Spleen (tissue), 11 donors: ENCODE results near the gene FUT3. TPM values are rescaled to one million over a fixed set of nuclear protein-coding genes. Genes with fewer than 3 reads are reported as not detected.

Experiments
- DNase-seq: peaks from one replicate; pipeline ENCODE4 v3.0.0-alpha.2; 2020
- H3K27ac ChIP-seq, 8 donors: fragments of 200-600 bp; sonication (generic) in 7 of 8; 1 replicate in 4 of 8; 2 replicates in 4 of 8; pipeline versions ENCODE4 v1.5.0 to v1.8.0; 2016 to 2021; ENCODE audit warnings: inconsistent platforms in 4 of 8, mild to moderate bottlenecking in 4 of 8, moderate library complexity in 1 of 8
- H3K27me3 ChIP-seq, 7 donors: fragments of 200-600 bp; sonication (generic) in 6 of 7; replicated peaks in 1 of 7; 1 replicate in 4 of 7; 2 replicates in 3 of 7; pipeline versions ENCODE4 v1.5.0 to v1.8.0; 2016 to 2021; ENCODE audit warnings: inconsistent platforms in 3 of 7, mild to moderate bottlenecking in 1 of 7
- H3K36me3 ChIP-seq, 6 donors: fragments of 200-600 bp; sonication (generic) in 5 of 6; 1 replicate in 4 of 6; 2 replicates in 2 of 6; pipeline versions ENCODE4 v1.5.0 to v1.8.0; 2016 to 2021; ENCODE audit warnings: inconsistent platforms in 2 of 6
- H3K4me1 ChIP-seq, 6 donors: fragments of 200-600 bp; sonication (generic) in 5 of 6; 1 replicate in 3 of 6; 2 replicates in 3 of 6; pipeline versions ENCODE4 v1.5.0 to v1.8.0; 2016 to 2021; ENCODE audit warnings: inconsistent platforms in 3 of 6
- H3K4me3 ChIP-seq, 8 donors: fragments of 200-600 bp; sonication (generic) in 7 of 8; 1 replicate in 4 of 8; 2 replicates in 4 of 8; pipeline versions ENCODE4 v1.5.0 to v1.8.0; 2016 to 2021; ENCODE audit warnings: inconsistent platforms in 4 of 8, mild to moderate bottlenecking in 4 of 8, moderate library complexity in 2 of 8
- H3K9me3 ChIP-seq, 8 donors: fragments of 200-600 bp; sonication (generic) in 7 of 8; 1 replicate in 4 of 8; 2 replicates in 4 of 8; pipeline versions ENCODE4 v1.5.0 to v1.8.0; 2016 to 2021; ENCODE audit warnings: inconsistent platforms in 4 of 8
- POLR2A ChIP-seq, 3 donors: fragments of 450-650 bp; IDR thresholded peaks; one replicate each; pipeline ENCODE4 v1.5.1; 2017; ENCODE audit warnings: antibody characterized with exemption in 3 of 3, mild to moderate bottlenecking in 1 of 3
- POLR2AphosphoS5 ChIP-seq, 3 donors: sonication (generic); formaldehyde crosslinking; IDR thresholded peaks; one replicate each; pipeline ENCODE4 v1.5.1; 2017; ENCODE audit warnings: antibody characterized with exemption in 3 of 3
- WGBS, 5 donors: extraction: QIAGEN DNeasy Blood & Tissue Kit in 3 of 5; methylation state at CpG; one replicate each; pipeline versions ENCODE4 v1.1.5 to v1.1.7; 2013 to 2018; 5-methylcytosine and 5-hydroxymethylcytosine counted together
- intact Hi-C: fragments of 100-400 bp; cut with DNase I; formaldehyde crosslinking; loops from one replicate; pipeline ENCODE4 v1.15.0; 2023; ENCODE audit warnings: low total_unique reads
- polyA plus RNA-seq, 3 donors: library from polyadenylated mRNA; stranded (reverse); fragments of 200-250 nt; gene quantifications; one replicate each; pipeline ENCODE4 v1.2.1, GENCODE V29; 2013
- total RNA-seq, 7 donors: library from RNA; depleted of rRNA in 3 of 7; stranded (reverse); fragments of >200 nt in 3 of 7; fragmentation: NEBNext Ultra II Directional in 4 of 7; extraction: Animal tissue kit (Norgen Biotek cat#: 25700) in 4 of 7; gene quantifications; one replicate each; pipeline versions ENCODE4 v1.1.0 to v1.2.1, GENCODE V29; 2016 to 2021
- TF ChIP-seq, protein P1 (sequence below), 11 experiments: fragments of 200-600 bp in 7 of 11; fragments of 450-650 bp in 4 of 11; sonication (generic) in 4 of 11; IDR thresholded peaks in 8 of 11; conservative IDR thresholded peaks in 3 of 11; 1 replicate in 7 of 11; 2 replicates in 4 of 11; pipeline versions ENCODE4 v1.4.0 to v1.8.0; 2016 to 2021; ENCODE audit warnings: antibody characterized with exemption in 11 of 11, inconsistent platforms in 4 of 11, mild to moderate bottlenecking in 1 of 11
- donor health status: healthy with polysubstance abuse.
- donor health status: DM: no; HTN: no; CAD: no; lungs with moderate emphysema.
- donor health status: DM: no; HTN: no; CAD: no.
- donor health status: Bipolar disorder and iron deficiency.
- donor health status: healthy.
- donor health status: DM: no; HTN: no; CAD: no.
- donor health status: DM: yes; HTN: yes; CAD: no.

Gene FUT3
- total and polyA plus RNA-seq, 10 donors = 0.06 to 0.12 TPM; not detected in 8

DNA sequence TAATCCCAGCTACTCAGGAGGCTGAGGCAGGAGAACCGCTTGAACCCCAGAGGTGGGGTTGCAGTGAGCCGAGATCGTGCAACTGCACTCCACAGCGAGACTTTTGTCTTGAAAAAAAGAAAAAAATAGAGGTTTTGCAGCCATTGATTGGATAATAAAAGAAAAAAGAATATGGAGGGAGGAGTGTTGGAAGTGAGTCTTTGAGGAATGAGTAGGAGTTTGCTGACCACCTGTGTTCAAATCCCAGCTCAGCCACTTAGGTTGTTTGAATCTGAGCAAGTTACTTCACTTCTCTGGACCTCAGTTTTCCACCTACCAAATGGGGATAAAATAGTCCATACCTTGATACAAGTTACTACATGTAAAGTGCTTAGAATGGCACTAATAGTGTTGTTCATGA is 40.1 kb downstream of the FUT3 start:
- no peak for DNase-seq
- Histone ChIP-seq H3K36me3 (no peaks in the 10 kb centered on the region), H3K27ac (no peak overlapping the region), H3K9me3 (no peaks in the 10 kb centered on the region), H3K4me1 (peaks cover 0 to under 1% (median 0%) of the 10 kb centered on the region in 6 donors), H3K4me3 (no peak overlapping the region), H3K27me3 (peaks cover 0 to 17% (median 0%) of the 10 kb centered on the region in 7 donors)
- intact Hi-C loops = no loop called here
- WGBS, 5 donors = 93 to 97% (median 97%) methylated on average over 4 of the region's 4 CpGs
- TF ChIP-seq POLR2AphosphoS5 (IDR thresholded peaks at IDR 0.05) (no peak), POLR2A (IDR thresholded peaks at IDR 0.05) (no peak)
- TF ChIP-seq, protein P1, sequence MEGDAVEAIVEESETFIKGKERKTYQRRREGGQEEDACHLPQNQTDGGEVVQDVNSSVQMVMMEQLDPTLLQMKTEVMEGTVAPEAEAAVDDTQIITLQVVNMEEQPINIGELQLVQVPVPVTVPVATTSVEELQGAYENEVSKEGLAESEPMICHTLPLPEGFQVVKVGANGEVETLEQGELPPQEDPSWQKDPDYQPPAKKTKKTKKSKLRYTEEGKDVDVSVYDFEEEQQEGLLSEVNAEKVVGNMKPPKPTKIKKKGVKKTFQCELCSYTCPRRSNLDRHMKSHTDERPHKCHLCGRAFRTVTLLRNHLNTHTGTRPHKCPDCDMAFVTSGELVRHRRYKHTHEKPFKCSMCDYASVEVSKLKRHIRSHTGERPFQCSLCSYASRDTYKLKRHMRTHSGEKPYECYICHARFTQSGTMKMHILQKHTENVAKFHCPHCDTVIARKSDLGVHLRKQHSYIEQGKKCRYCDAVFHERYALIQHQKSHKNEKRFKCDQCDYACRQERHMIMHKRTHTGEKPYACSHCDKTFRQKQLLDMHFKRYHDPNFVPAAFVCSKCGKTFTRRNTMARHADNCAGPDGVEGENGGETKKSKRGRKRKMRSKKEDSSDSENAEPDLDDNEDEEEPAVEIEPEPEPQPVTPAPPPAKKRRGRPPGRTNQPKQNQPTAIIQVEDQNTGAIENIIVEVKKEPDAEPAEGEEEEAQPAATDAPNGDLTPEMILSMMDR (IDR thresholded peaks at IDR 0.05 in 8 of 11, conservative IDR thresholded peaks at IDR 0.05 in 3 of 11) = no peak

DNA sequence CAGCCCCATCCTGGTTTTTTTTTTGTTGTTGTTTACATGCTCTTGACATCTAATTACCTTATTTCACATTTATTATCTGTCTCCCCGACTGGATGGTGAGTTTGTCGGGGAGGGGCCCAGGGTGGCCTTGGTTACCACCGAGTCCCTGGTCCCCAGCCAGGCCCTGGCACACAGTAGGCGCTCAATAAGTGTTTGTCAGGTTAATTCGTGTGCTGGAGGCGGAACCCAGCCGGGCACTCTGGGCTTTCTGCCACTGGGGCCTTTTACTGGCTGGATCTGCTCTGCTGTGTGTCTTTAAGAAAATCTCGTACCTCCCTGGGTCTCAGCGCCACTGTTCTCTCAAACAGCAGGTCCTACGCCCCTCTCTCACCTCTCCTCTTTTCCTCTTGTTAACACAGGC is 41.8 kb downstream of the FUT3 start:
- Histone ChIP-seq H3K27ac (no peak overlapping the region), H3K36me3 (no peaks in the 10 kb centered on the region), H3K4me3 (no peak overlapping the region), H3K27me3 (peaks cover 0 to 22% (median 10%) of the 10 kb centered on the region in 7 donors), H3K9me3 (no peaks in the 10 kb centered on the region), H3K4me1 (peaks cover 0 to 12% (median 8%) of the 10 kb centered on the region in 6 donors)
- 78 to 91% (median 83%) methylated on average over 10 of the region's 10 CpGs for WGBS, 5 donors
- TF ChIP-seq POLR2A (IDR thresholded peaks at IDR 0.05) (no peak), POLR2AphosphoS5 (IDR thresholded peaks at IDR 0.05) (no peak)
- TF ChIP-seq, protein P1 (IDR thresholded peaks at IDR 0.05 in 8 of 11, conservative IDR thresholded peaks at IDR 0.05 in 3 of 11) = no peak
- DNase-seq = no peak
- intact Hi-C loops = no loop called here

DNA sequence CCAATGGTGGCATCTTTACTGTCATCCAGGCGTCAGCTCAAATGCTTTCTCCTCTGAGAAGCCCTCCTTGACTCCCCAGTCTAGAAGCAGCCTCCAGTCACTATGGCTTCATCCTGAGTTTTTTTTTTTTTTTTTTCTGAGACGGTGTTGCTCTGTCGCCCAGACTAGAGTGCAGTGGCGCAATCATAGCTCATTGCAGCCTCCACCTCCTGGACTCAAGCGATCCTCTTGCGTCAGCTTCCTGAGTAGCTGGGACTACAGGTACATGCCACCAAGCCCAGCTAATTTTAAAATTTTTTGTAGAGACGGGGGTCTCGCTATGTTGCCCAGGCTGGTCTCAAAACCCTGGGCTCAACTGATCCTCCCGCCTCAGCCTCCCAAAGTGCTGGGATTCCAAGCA is 42.2 kb downstream of the FUT3 start:
- Histone ChIP-seq H3K36me3 (no peaks in the 10 kb centered on the region), H3K27me3 (peaks cover 0 to 22% (median 14%) of the 10 kb centered on the region in 7 donors), H3K4me1 (peaks cover 0 to 16% (median 13%) of the 10 kb centered on the region in 6 donors), H3K4me3 (no peak overlapping the region), H3K9me3 (no peaks in the 10 kb centered on the region), H3K27ac (no peak overlapping the region)
- no peak for DNase-seq
- no peak for TF ChIP-seq POLR2A (IDR thresholded peaks at IDR 0.05)
- intact Hi-C loops = no loop called here
- 60 to 85% (median 84%) methylated on average over 9 of the region's 9 CpGs for WGBS, 5 donors

- DNase-seq = no peak
- no peak overlapping the region for H3K4me3 ChIP-seq
- TF ChIP-seq POLR2A (IDR thresholded peaks at IDR 0.05) = no peak
- no peak for TF ChIP-seq POLR2AphosphoS5 (IDR thresholded peaks at IDR 0.05)
- TF ChIP-seq, protein P1 (IDR thresholded peaks at IDR 0.05 in 8 of 11, conservative IDR thresholded peaks at IDR 0.05 in 3 of 11) = no peak
- WGBS, 5 donors = 74 to 80% (median 78%) methylated on average over 17 to 21 of the region's 21 CpGs
- H3K4me1 ChIP-seq = peaks cover 6 to 24% (median 20%) of the 10 kb centered on the region in 6 donors
- intact Hi-C loops = no loop called here
- no peaks in the 10 kb centered on the region for H3K9me3 ChIP-seq
- H3K27ac ChIP-seq = no peak overlapping the region
- peaks cover 0 to 28% (median 22%) of the 10 kb centered on the region in 7 donors for H3K27me3 ChIP-seq
- no peaks in the 10 kb centered on the region for H3K36me3 ChIP-seq
Measured at GRCh38 chr19:5808120-5808816, 43.0 kb downstream of the FUT3 start.
